Measurements from ENCODE around the gene BBS9.

DNA sequence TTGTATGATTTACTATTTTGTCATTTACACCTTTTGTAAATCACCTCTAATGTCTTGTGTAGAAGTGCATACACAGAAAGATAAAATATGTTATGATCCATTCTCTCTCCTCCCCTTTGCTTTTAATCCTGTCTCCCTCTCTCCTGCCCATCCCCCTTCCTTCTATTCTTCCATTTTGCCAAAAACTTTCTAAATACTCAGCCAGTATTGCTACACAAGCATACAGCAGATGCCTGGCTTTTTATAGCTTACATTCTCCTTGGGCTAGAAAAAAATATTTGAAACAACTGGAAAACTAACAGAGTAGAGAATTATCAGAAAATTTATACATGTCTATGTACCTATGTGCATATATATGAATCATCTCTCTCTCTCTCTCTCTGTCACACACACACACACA lies 467.3 kb downstream of the BBS9 start:
- no peak for TF ChIP-seq POLR2A (IDR thresholded peaks at IDR 0.05)
- TF ChIP-seq, protein P1, sequence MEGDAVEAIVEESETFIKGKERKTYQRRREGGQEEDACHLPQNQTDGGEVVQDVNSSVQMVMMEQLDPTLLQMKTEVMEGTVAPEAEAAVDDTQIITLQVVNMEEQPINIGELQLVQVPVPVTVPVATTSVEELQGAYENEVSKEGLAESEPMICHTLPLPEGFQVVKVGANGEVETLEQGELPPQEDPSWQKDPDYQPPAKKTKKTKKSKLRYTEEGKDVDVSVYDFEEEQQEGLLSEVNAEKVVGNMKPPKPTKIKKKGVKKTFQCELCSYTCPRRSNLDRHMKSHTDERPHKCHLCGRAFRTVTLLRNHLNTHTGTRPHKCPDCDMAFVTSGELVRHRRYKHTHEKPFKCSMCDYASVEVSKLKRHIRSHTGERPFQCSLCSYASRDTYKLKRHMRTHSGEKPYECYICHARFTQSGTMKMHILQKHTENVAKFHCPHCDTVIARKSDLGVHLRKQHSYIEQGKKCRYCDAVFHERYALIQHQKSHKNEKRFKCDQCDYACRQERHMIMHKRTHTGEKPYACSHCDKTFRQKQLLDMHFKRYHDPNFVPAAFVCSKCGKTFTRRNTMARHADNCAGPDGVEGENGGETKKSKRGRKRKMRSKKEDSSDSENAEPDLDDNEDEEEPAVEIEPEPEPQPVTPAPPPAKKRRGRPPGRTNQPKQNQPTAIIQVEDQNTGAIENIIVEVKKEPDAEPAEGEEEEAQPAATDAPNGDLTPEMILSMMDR (IDR thresholded peaks at IDR 0.05) = no peak
